Chondrocyte (in vitro differentiated cells): ENCODE measurements around the gene TK1. TPM values are rescaled to one million over a fixed set of nuclear protein-coding genes. Genes with fewer than 3 reads are reported as not detected.

Experiments
- DNase-seq: peaks from one replicate; pipeline ENCODE4 v3.0.0; 2021; ENCODE audit warnings: mixed read lengths, low spot score
- H3K27ac Mint-ChIP-seq: one replicate; pipeline ENCODE4 v1.8.0; 2021; ENCODE audit warnings: mild to moderate bottlenecking, moderate library complexity, mixed read lengths; ENCODE audit not compliant: unreplicated experiment
- H3K27me3 Mint-ChIP-seq: 2 replicates; pipeline ENCODE4 v1.8.0; 2021; ENCODE audit warnings: low read depth, mixed read lengths
- H3K36me3 Mint-ChIP-seq: 2 replicates; pipeline ENCODE4 v1.8.0; 2021; ENCODE audit warnings: low read depth, mixed read lengths
- H3K4me1 Mint-ChIP-seq: 2 replicates; pipeline ENCODE4 v1.8.0; 2021; ENCODE audit warnings: low read depth, mild to moderate bottlenecking, mixed read lengths
- H3K4me3 Mint-ChIP-seq: one replicate; pipeline ENCODE4 v1.8.0; 2021; ENCODE audit warnings: mild to moderate bottlenecking, moderate library complexity, mixed read lengths; ENCODE audit not compliant: unreplicated experiment
- H3K9me3 Mint-ChIP-seq: 2 replicates; pipeline ENCODE4 v1.8.0; 2021; ENCODE audit warnings: low read depth, mixed read lengths
- total RNA-seq: library from RNA; stranded (reverse); gene quantifications from 3 replicates; pipeline ENCODE4 v1.2.1, GENCODE V29; 2021
- TF ChIP-seq, protein P1 (sequence below): fragments of 200-600 bp; sonication (generic); IDR thresholded peaks from 2 replicates; pipeline ENCODE4 v1.5.0; 2021; ENCODE audit warnings: antibody characterized with exemption, mild to moderate bottlenecking, moderate library complexity

The TK1 gene
- total RNA-seq, 1 donor from 2014 or later = 21.1 TPM

DNA sequence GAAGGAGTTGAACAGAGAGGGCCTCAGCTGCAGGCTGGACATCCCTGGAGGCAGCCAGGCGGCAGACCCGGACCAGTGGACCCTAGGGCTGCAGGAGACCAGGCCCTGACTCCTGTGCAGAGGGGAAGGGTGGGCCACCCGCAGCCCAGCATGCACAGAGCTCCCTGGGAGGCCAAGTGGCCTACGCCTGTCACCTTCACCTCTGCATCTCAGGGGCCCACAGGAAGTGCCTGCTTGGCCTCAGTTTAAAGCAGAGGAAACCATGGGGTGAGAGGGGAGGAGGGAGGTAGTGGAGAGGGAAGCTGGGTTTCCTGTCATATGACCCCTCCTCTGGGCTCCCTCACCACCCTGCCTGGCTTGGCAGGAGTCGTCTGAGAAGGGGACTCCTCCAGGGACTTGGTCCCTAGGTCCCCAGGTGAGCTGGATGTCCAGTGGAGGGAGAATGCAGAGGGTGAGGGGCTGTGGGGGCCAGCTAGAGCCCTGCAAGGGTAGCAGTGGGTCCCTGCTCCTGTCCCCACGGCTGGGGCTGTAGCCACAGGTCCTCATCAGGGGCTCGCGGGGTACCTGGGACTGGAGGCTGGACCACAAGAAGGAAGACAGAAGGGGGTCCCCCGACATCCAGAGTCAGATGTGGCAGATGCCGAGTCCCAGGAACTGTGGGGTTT lies 56.3 kb downstream of the TK1 start, which contains the start of gene TMC8:
TMC8 (plus strand) TSS at position 335 of the 665 bp plus-strand sequence. CDS start 818 bp downstream, outside the sequence.
- peaks cover 2% of the 10 kb centered on the region for H3K27me3 Mint-ChIP-seq
- no peak for DNase-seq
- TF ChIP-seq, protein P1, sequence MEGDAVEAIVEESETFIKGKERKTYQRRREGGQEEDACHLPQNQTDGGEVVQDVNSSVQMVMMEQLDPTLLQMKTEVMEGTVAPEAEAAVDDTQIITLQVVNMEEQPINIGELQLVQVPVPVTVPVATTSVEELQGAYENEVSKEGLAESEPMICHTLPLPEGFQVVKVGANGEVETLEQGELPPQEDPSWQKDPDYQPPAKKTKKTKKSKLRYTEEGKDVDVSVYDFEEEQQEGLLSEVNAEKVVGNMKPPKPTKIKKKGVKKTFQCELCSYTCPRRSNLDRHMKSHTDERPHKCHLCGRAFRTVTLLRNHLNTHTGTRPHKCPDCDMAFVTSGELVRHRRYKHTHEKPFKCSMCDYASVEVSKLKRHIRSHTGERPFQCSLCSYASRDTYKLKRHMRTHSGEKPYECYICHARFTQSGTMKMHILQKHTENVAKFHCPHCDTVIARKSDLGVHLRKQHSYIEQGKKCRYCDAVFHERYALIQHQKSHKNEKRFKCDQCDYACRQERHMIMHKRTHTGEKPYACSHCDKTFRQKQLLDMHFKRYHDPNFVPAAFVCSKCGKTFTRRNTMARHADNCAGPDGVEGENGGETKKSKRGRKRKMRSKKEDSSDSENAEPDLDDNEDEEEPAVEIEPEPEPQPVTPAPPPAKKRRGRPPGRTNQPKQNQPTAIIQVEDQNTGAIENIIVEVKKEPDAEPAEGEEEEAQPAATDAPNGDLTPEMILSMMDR = no peak
- peaks cover 12% of the 10 kb centered on the region for H3K4me1 Mint-ChIP-seq
- H3K27ac Mint-ChIP-seq = no peak within 1 kb of the TSS
- no peak within 1 kb of the TSS for H3K4me3 Mint-ChIP-seq
- no peaks in the 10 kb centered on the region for H3K9me3 Mint-ChIP-seq
- H3K36me3 Mint-ChIP-seq = no peaks in the 10 kb centered on the region

DNA sequence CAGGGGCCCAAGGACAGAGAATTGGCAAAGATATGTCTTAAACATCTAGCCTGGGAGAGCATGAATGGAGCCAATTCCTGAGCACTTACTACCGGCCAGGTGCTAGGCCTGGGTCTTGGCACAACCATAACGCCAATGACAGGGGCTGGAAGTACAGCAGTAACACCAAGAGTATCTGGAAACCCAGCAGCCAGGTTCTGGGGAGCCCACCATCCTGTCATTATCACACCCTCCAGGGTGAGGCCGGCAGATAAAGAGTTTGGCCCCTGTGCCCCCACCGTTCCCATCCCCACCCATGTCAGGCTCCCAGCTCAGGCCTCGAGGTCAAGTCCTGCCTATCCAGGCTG lies 56.8 kb downstream of the TK1 start:
- DNase-seq = no peak
- Mint-ChIP-seq H3K27me3 (peaks cover 2% of the 10 kb centered on the region), H3K9me3 (no peaks in the 10 kb centered on the region), H3K27ac (no peak overlapping the region), H3K36me3 (no peaks in the 10 kb centered on the region), H3K4me1 (peaks cover 12% of the 10 kb centered on the region), H3K4me3 (no peak overlapping the region)
- TF ChIP-seq, protein P1 = no peak

DNA sequence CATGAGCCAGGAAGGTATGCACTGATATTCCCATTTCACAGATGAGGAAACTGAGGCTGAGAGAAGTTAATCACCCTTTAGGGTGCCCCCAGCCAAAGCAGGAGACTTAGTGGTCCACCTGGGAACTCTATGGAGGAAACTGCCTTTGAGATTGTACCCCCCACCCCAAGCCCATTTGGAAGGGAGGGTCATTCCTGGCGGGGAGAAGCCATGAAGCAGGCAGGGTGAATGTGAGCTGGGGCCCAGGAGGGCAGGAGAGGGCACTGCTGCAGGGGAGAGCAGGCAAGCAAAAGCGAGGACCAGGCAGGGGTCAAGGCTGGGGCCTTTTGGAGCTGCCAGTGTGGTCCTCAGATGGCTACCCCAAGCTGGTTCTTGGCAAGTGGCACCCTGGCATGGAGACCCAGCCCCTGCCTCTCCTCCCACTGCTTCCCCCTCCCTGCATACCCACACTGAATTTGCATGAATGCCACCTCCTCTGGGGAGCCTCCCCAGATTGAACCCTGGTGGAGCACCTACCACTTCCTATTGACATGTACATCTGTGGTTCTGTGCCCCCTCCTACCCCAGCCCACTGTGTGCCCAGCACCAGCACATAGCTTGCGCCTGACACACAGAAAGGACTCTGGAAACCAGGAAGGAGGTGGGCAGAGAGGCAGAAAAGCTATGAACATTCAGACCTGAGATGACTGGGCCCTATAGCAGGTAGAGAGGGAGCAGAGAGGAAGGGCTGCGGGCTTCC lies 57.3 kb downstream of the TK1 start:
- TF ChIP-seq, protein P1 = no peak
- Mint-ChIP-seq H3K36me3 (no peaks in the 10 kb centered on the region), H3K27me3 (peaks cover 2% of the 10 kb centered on the region), H3K4me3 (peak overlapping the region; percentile 78), H3K27ac (no peak overlapping the region), H3K4me1 (peaks cover 12% of the 10 kb centered on the region), H3K9me3 (no peaks in the 10 kb centered on the region)
- DNase-seq = no peak

DNA sequence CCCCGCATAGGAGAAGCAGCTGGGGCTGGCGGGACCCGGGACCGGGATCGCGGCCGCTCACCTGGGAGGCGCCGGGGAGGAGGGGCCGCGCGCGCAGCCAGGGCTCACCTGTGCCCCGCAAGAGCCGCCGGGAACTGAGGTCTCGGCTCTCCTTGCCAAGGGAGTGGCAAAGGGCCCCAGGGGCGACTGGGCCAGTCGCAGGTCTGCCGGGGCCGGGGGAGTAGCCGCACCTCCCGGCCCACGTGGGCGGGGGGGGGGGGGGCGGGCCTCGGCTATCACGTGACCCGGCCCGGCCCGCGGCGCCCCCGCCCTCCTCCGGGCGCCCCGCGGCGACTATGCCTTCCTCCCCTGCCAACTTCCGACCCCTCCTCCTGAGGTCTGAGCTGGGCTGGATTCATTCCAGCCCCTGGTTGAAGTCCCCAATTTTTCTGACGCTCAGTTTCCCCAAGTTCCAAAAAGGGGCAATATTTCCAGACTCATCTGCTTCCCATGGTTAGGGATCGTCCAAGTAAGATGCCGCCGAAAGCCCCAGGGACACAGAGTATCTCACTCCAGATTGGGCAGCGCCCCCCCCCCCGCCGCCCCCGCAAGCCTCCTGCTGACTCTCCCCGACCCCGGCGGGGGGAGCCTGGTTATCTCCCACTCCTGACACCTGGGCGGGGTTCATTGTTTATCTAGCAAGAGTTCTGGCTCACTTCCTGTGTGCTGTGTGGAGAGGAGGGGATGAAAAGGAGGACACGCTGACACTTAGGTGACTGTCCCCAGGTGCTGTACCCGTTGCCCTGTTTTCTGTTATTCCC lies 58.1 kb downstream of the TK1 start, which contains the start of gene TMC6:
TMC6 (minus strand) TSS at position 205 of the 800 bp plus-strand sequence. CDS start 1,923 bp downstream, outside the sequence.
- TF ChIP-seq, protein P1 = no peak
- Mint-ChIP-seq H3K4me3 (peak within 1 kb of the TSS; percentile 78), H3K36me3 (peaks cover under 1% of the 10 kb centered on the region), H3K27ac (peak within 1 kb of the TSS; percentile 36), H3K27me3 (no peaks in the 10 kb centered on the region), H3K9me3 (no peaks in the 10 kb centered on the region), H3K4me1 (peaks cover 12% of the 10 kb centered on the region)
- no peak for DNase-seq
